ENCODE data around the gene MRPL21. TPM values are rescaled to one million over a fixed set of nuclear protein-coding genes. Genes with fewer than 3 reads are reported as not detected.
A peak's percentile ranks its signal among the peaks of the same experiment; 100 is the strongest.
"Not testable (repeated sequence)": the region's sequence is repeated elsewhere in the genome, so short reads cannot be mapped to it uniquely, and the experiment has no call there.

The MRPL21 gene
- total RNA-seq, 1 donor from 2014 or later = 14.2 TPM

- Histone ChIP-seq H3K27me3 (no peaks in the 10 kb centered on the region), H3K4me3 (no peak overlapping the region), H3K4me1 (peaks cover 14 to 16% of the 10 kb centered on the region in 2 donors), H3K36me3 (peaks cover 57 to 59% of the 10 kb centered on the region in 2 donors), H3K9me3 (no peaks in the 10 kb centered on the region), H3K27ac (no peak overlapping the region)
- intact Hi-C loops (cut with DNase I) = loop anchor here (5.0 kb wide), 1 partner anchor 54 kb away; no protein-coding TSS in a partner anchor
- no peak for TF ChIP-seq CTCF (IDR thresholded peaks at IDR 0.05)
- no peak for DNase-seq (ENCODE audit: low spot score in 2 of 2)
Observed at GRCh38 chr11:68893282-68893681, 10.3 kb downstream of the MRPL21 start.

GRCh38 chr11:68892576-68892975 lies 11.1 kb downstream of the MRPL21 start:
- no peak overlapping the region for H3K27ac ChIP-seq
- no peaks in the 10 kb centered on the region for H3K9me3 ChIP-seq
- no peak for TF ChIP-seq CTCF (IDR thresholded peaks at IDR 0.05)
- H3K27me3 ChIP-seq = no peaks in the 10 kb centered on the region
- H3K4me3 ChIP-seq = no peak overlapping the region
- DNase-seq (ENCODE audit: low spot score in 2 of 2) = no peak
- intact Hi-C loops (cut with DNase I) = loop anchor here (5.0 kb wide), 1 partner anchor 55 kb away; no protein-coding TSS in a partner anchor
- H3K4me1 ChIP-seq = peaks cover 14 to 16% of the 10 kb centered on the region in 2 donors
- H3K36me3 ChIP-seq = peaks cover 52% of the 10 kb centered on the region in 2 donors

GRCh38 chr11:68891351-68891948 lies 12.2 kb downstream of the MRPL21 start:
- H3K36me3 ChIP-seq = peaks cover 40 to 41% of the 10 kb centered on the region in 2 donors
- peak overlapping the region; percentile 61 to 82 for H3K27ac ChIP-seq
- no peak for TF ChIP-seq CTCF (IDR thresholded peaks at IDR 0.05)

GRCh38 chr11:68890490-68891231 lies 13.0 kb downstream of the MRPL21 start:
- no peak for TF ChIP-seq CTCF (IDR thresholded peaks at IDR 0.05)
- no peaks in the 10 kb centered on the region for H3K9me3 ChIP-seq
- DNase-seq (ENCODE audit: low spot score in 2 of 2) = peak; percentile 57 to 97
- H3K36me3 ChIP-seq = peaks cover 32 to 33% of the 10 kb centered on the region in 2 donors
- intact Hi-C loops (cut with DNase I) = loop anchor here (2.0 to 5.0 kb wide), 3 partner anchors 18 to 57 kb away; no protein-coding TSS in a partner anchor
- H3K27me3 ChIP-seq = no peaks in the 10 kb centered on the region
- H3K4me1 ChIP-seq = peaks cover 14 to 16% of the 10 kb centered on the region in 2 donors
- H3K4me3 ChIP-seq = peak overlapping the region in 1 of 2 donors; percentile 14
- H3K27ac ChIP-seq = peak overlapping the region; percentile 61 to 82

More at GRCh38 chr11:68891351-68891948, 12.2 kb downstream of the MRPL21 start:
- Histone ChIP-seq H3K9me3 (no peaks in the 10 kb centered on the region), H3K4me1 (peaks cover 14 to 16% of the 10 kb centered on the region in 2 donors), H3K27me3 (no peaks in the 10 kb centered on the region), H3K4me3 (peak overlapping the region in 1 of 2 donors; percentile 37)
- intact Hi-C loops (cut with DNase I) = loop anchor here (2.0 to 5.0 kb wide), 3 partner anchors 19 to 56 kb away; no protein-coding TSS in a partner anchor
- no peak for DNase-seq (ENCODE audit: low spot score in 2 of 2)

GRCh38 chr11:68889948-68890446 lies 13.6 kb downstream of the MRPL21 start:
- Histone ChIP-seq H3K27me3 (no peaks in the 10 kb centered on the region), H3K4me3 (no peak overlapping the region), H3K9me3 (no peaks in the 10 kb centered on the region), H3K36me3 (peaks cover 26 to 28% of the 10 kb centered on the region in 2 donors), H3K27ac (peak overlapping the region; percentile 61 to 82), H3K4me1 (peaks cover 14 to 16% of the 10 kb centered on the region in 2 donors)
- intact Hi-C loops (cut with DNase I) = loop anchor here (2.0 to 5.0 kb wide), 3 partner anchors 17 to 57 kb away; no protein-coding TSS in a partner anchor
- peak; percentile 68 to 75 (median 72) for TF ChIP-seq CTCF (IDR thresholded peaks at IDR 0.05)
- peak in 1 of 2 donors; percentile 79 for DNase-seq (ENCODE audit: low spot score in 2 of 2)

- H3K9me3 ChIP-seq; DNase-seq (ENCODE audit: low spot score in 2 of 2); intact Hi-C loops (cut with DNase I); H3K36me3 ChIP-seq; H3K27me3 ChIP-seq; H3K4me3 ChIP-seq; H3K4me1 ChIP-seq; H3K27ac ChIP-seq: not testable (repeated sequence)
Observed at GRCh38 chr11:68884827-68885226, 18.8 kb downstream of the MRPL21 start.
